H1 (cell line): Measurements from ENCODE around the gene LRRTM3. TPM values are rescaled to one million over a fixed set of nuclear protein-coding genes. Genes with fewer than 3 reads are reported as not detected.

ENCODE experiments used
- CTCF ChIA-PET: fragments of 300-600 bp; sonication (Branson Sonifier 250); formaldehyde crosslinking; loops from one replicate; lab custom pipeline; 2021; ENCODE audit not compliant: partially characterized antibody; lab: Charles Lee
- POLR2A ChIA-PET: fragments of 300-600 bp; sonication (Branson Sonifier 250); formaldehyde crosslinking; loops from one replicate; lab custom pipeline; 2021; ENCODE audit warnings: inconsistent platforms; ENCODE audit not compliant: partially characterized antibody; lab: Charles Lee
- DNase-seq, 2 experiments: peaks; one replicate each; pipeline versions ENCODE4 v3.0.0 to v3.0.0-alpha.2; 2010 to 2022; ENCODE audit warnings: low spot score in 2 of 2, low read depth in 1 of 2, mixed read lengths in 1 of 2
- FAIRE-seq: peaks from 2 replicates; lab custom pipeline; 2011; peaks lifted over from hg19 to GRCh38; lab: Jason Lieb, UNC
- H2AFZ ChIP-seq: 2 replicates; pipeline ENCODE4 v1.8.1; 2012; ENCODE audit warnings: low read length, inconsistent platforms
- H2AK5ac ChIP-seq: 2 replicates; pipeline ENCODE4 v1.6.1; 2013; ENCODE audit warnings: low read depth, low read length
- H2BK120ac ChIP-seq: replicated peaks from 2 replicates; pipeline ENCODE3; 2013; ENCODE audit warnings: low read depth, low read length, inconsistent platforms
- H2BK12ac ChIP-seq: 2 replicates; pipeline ENCODE4 v1.6.1; 2013; ENCODE audit warnings: low read depth, low read length
- H2BK15ac ChIP-seq: 2 replicates; pipeline ENCODE4 v1.6.1; 2013; ENCODE audit warnings: low read length
- H2BK20ac ChIP-seq: 2 replicates; pipeline ENCODE4 v1.6.1; 2013; ENCODE audit warnings: low read length
- H2BK5ac ChIP-seq: 2 replicates; pipeline ENCODE4 v1.6.1; 2013; ENCODE audit warnings: low read depth, low read length
- H3K14ac ChIP-seq: 2 replicates; pipeline ENCODE4 v1.6.1; 2013; ENCODE audit warnings: inconsistent platforms; ENCODE audit not compliant: insufficient read length
- H3K18ac ChIP-seq: 2 replicates; pipeline ENCODE4 v1.6.1; 2013; ENCODE audit warnings: low read length; ENCODE audit errors: extremely low read depth
- H3K23ac ChIP-seq: 2 replicates; pipeline ENCODE4 v1.6.1; 2013; ENCODE audit warnings: inconsistent platforms; ENCODE audit not compliant: insufficient read length
- H3K23me2 ChIP-seq: 2 replicates; pipeline ENCODE4 v1.6.1; 2013; ENCODE audit warnings: low read depth, low read length
- H3K27ac ChIP-seq: 2 replicates; pipeline ENCODE4 v1.6.1; 2011; ENCODE audit warnings: low read depth, low read length, inconsistent platforms
- H3K27me3 ChIP-seq, 4 experiments: replicated peaks in 1 of 4; 1 replicate in 1 of 4; 2 replicates in 3 of 4; pipeline versions ENCODE4 v1.6.1 to v1.8.1; 2011 to 2013; ENCODE audit warnings: low read length in 3 of 4, mild to moderate bottlenecking in 3 of 4, inconsistent platforms in 2 of 4, mixed read lengths in 2 of 4, moderate library complexity in 1 of 4; ENCODE audit not compliant: control insufficient read depth in 3 of 4, insufficient read depth in 3 of 4; ENCODE audit errors: extremely low read depth in 1 of 4
- H3K36me3 ChIP-seq, 4 experiments: 2 replicates each; pipeline versions ENCODE4 v1.6.1 to v1.8.1; 2011 to 2013; ENCODE audit warnings: mild to moderate bottlenecking in 4 of 4, low read length in 3 of 4, moderate library complexity in 2 of 4, control low read depth in 1 of 4, inconsistent platforms in 1 of 4; ENCODE audit not compliant: insufficient read depth in 4 of 4, control insufficient read depth in 2 of 4
- H3K4ac ChIP-seq: replicated peaks from 2 replicates; pipeline ENCODE3; 2013; ENCODE audit warnings: low read length, low read depth, mixed read lengths, inconsistent platforms; ENCODE audit not compliant: insufficient read length
- H3K4me1 ChIP-seq, 4 experiments: replicated peaks in 1 of 4; 1 replicate in 1 of 4; 2 replicates in 3 of 4; pipeline versions ENCODE4 v1.6.1 to v1.8.1; 2011 to 2013; ENCODE audit warnings: low read length in 3 of 4, inconsistent platforms in 2 of 4, mixed read lengths in 1 of 4; ENCODE audit not compliant: insufficient read depth in 4 of 4, control insufficient read depth in 3 of 4
- H3K4me2 ChIP-seq, 2 experiments: 2 replicates each; pipeline versions ENCODE4 v1.6.1 to v1.8.1; 2011 to 2013; ENCODE audit warnings: low read depth in 2 of 2, low read length in 2 of 2, control low read depth in 1 of 2, inconsistent platforms in 1 of 2, mild to moderate bottlenecking in 1 of 2; ENCODE audit not compliant: insufficient read depth in 1 of 2
- H3K4me3 ChIP-seq, 4 experiments: fragments of 200-600, 300-600 bp in 1 of 4; sonication (generic), shearing (Covaris generic), sonication (Bioruptor Twin) in 1 of 4; 2 replicates each; pipeline versions ENCODE4 v1.5.1 to v1.8.1; 2011 to 2016; ENCODE audit warnings: low read length in 4 of 4, low read depth in 3 of 4, control low read depth in 2 of 4, inconsistent platforms in 2 of 4, mild to moderate bottlenecking in 2 of 4, mixed read lengths in 1 of 4, moderate library complexity in 1 of 4; ENCODE audit not compliant: insufficient read depth in 2 of 4; ENCODE audit errors: extremely low read depth in 1 of 4
- H3K56ac ChIP-seq: replicated peaks from 2 replicates; pipeline ENCODE3; 2013; ENCODE audit warnings: low read depth, mild to moderate bottlenecking, mixed read lengths, low read length, inconsistent platforms; ENCODE audit not compliant: insufficient read length
- H3K79me1 ChIP-seq: 2 replicates; pipeline ENCODE4 v1.6.1; 2013; ENCODE audit warnings: low read depth, low read length, control low read depth
- H3K79me2 ChIP-seq, 2 experiments: 2 replicates each; pipeline versions ENCODE4 v1.6.1 to v1.8.1; 2012 to 2013; ENCODE audit warnings: low read length in 2 of 2, mild to moderate bottlenecking in 2 of 2, inconsistent platforms in 1 of 2; ENCODE audit not compliant: insufficient read depth in 2 of 2, control insufficient read depth in 1 of 2
- H3K9ac ChIP-seq, 4 experiments: replicated peaks in 1 of 4; 1 replicate in 1 of 4; 2 replicates in 3 of 4; pipeline versions ENCODE4 v1.6.1 to v1.8.1; 2011 to 2013; ENCODE audit warnings: low read depth in 3 of 4, low read length in 3 of 4, control low read depth in 2 of 4, mild to moderate bottlenecking in 2 of 4, moderate library complexity in 2 of 4, inconsistent platforms in 1 of 4; ENCODE audit errors: extremely low read depth in 1 of 4
- H3K9me3 ChIP-seq, 2 experiments: 2 replicates each; pipeline versions ENCODE4 v1.6.1 to v1.8.1; 2012 to 2013; ENCODE audit warnings: mild to moderate bottlenecking in 2 of 2, moderate library complexity in 2 of 2, control low read depth in 1 of 2, inconsistent platforms in 1 of 2, low read depth in 1 of 2, low read length in 1 of 2, mixed read lengths in 1 of 2; ENCODE audit not compliant: insufficient read depth in 2 of 2
- H4K20me1 ChIP-seq, 2 experiments: replicated peaks in 1 of 2; 2 replicates each; pipeline versions ENCODE3 to v1.8.1; 2011 to 2013; ENCODE audit warnings: inconsistent platforms in 2 of 2, low read length in 2 of 2, mild to moderate bottlenecking in 1 of 2; ENCODE audit not compliant: insufficient read depth in 2 of 2, control insufficient read depth in 1 of 2
- H4K5ac ChIP-seq: 2 replicates; pipeline ENCODE4 v1.6.1; 2013; ENCODE audit warnings: low read length, low read depth, mixed read lengths, inconsistent platforms; ENCODE audit not compliant: insufficient read length
- H4K8ac ChIP-seq: 2 replicates; pipeline ENCODE4 v1.8.0; 2013; ENCODE audit warnings: mild to moderate bottlenecking, moderate library complexity, low read length, inconsistent platforms; ENCODE audit not compliant: insufficient read depth; ENCODE audit errors: extremely low read depth
- H4K91ac ChIP-seq: replicated peaks from 2 replicates; pipeline ENCODE3; 2013; ENCODE audit warnings: low read length, mixed read lengths, inconsistent platforms; ENCODE audit not compliant: insufficient read length
- CEBPB ChIP-seq: IDR thresholded peaks from 2 replicates; pipeline ENCODE4 v1.6.1; 2012; ENCODE audit warnings: low read depth, low read length
- KDM4A ChIP-seq: IDR thresholded peaks from one replicate; pipeline ENCODE4 v1.7.1; 2012; ENCODE audit warnings: low read depth, mild to moderate bottlenecking, moderate library complexity, low read length, inconsistent platforms; ENCODE audit not compliant: severe bottlenecking
- RAD21 ChIP-seq, 2 experiments: IDR thresholded peaks in 1 of 2; conservative IDR thresholded peaks in 1 of 2; 2 replicates each; pipeline ENCODE4 v1.6.1; 2011; ENCODE audit warnings: low read depth in 2 of 2, low read length in 2 of 2, improper control_type of control experiment in 1 of 2, inconsistent platforms in 1 of 2, mild to moderate bottlenecking in 1 of 2, moderate library complexity in 1 of 2
- WGBS, 2 experiments: shearing (Covaris generic) in 1 of 2; methylation state at CpG; one replicate each; pipeline versions ENCODE4 v1.1.6 to v1.1.7; 2013 to 2015; ENCODE audit warnings: low lambda C conversion rate in 2 of 2, mixed read lengths in 2 of 2, inconsistent platforms in 1 of 2, low coverage in 1 of 2, missing lambda C conversion rate in 1 of 2; ENCODE audit not compliant: insufficient replicate concordance in 2 of 2, insufficient coverage in 1 of 2, insufficient read length in 1 of 2; ENCODE audit errors: extremely low coverage in 1 of 2, missing lambda C conversion rate in 1 of 2; 5-methylcytosine and 5-hydroxymethylcytosine counted together
- polyA plus RNA-seq, 7 experiments: library from polyadenylated mRNA; depleted of rRNA in 3 of 7; stranded (reverse) in 5 of 7; unstranded in 2 of 7; fragments of >200 nt in 5 of 7; fragments of 200-250 nt in 2 of 7; gene quantifications; 1 replicate in 5 of 7; 2 replicates in 1 of 7; 4 replicates in 1 of 7; pipeline versions ENCODE4 v1.2.1 to v1.2.3, GENCODE V29; 2011 to 2013; ENCODE audit warnings: missing spikeins in 2 of 7, mixed read lengths in 2 of 7
- total RNA-seq: library from RNA; stranded (reverse); fragmentation: NEBNext Ultra II Directional; extraction: Animal tissue kit (Norgen Biotek cat#: 25700); gene quantifications from 2 replicates; pipeline ENCODE4 v1.2.1, GENCODE V29; 2021
- TF ChIP-seq, protein P1 (sequence below), 3 experiments: IDR thresholded peaks; 1 replicate in 2 of 3; 2 replicates in 1 of 3; pipeline versions ENCODE4 v1.5.1 to v1.6.1; 2011; ENCODE audit warnings: low read length in 3 of 3, mild to moderate bottlenecking in 3 of 3, inconsistent platforms in 2 of 3, low read depth in 1 of 3, moderate library complexity in 1 of 3; ENCODE audit not compliant: insufficient read depth in 1 of 3; ENCODE audit errors: control extremely low read depth in 1 of 3

LRRTM3 gene
- total and polyA plus RNA-seq, 2 of the 8 experiments (the other 6 are each of a cell fraction or from before 2014, with no cell fraction given) = 0.33 to 0.48 TPM

DNA sequence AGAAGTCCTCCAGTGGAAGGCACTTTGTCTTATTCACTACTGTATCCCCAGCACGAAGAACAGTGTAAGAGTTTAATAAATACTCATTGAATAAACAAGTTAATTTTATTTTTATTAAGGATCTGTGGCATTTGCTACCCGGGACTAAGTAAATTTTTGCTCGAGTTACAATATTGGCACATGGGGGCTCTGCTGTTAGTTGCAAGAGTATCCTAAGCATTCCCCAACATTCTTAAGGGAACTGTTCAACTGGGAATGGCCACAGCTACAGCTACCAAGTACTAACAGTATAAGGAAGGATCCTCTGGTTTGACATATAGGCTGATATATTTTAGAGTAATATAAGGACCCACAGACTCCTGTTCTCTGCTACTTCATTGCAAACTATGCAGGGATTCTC, 8.7 kb upstream of the LRRTM3 start:
- ChIA-PET CTCF (interaction anchor here (0.6 to 4.9 kb wide), 6 partner anchors 10 to 1591 kb away, joined by 3 to 33 read pairs (median 3); partner anchors contain the start of gene LRRTM3), POLR2A (no interaction called here)
- peak overlapping the region; percentile 88 for H3K14ac ChIP-seq
- no peak overlapping the region for H4K91ac ChIP-seq
- H3K9me3 ChIP-seq = no peaks in the 10 kb centered on the region
- no peak overlapping the region for H3K4me3 ChIP-seq
- H3K79me1 ChIP-seq = no peaks in the 10 kb centered on the region
- H3K4ac ChIP-seq = no peak overlapping the region
- TF ChIP-seq, protein P1, sequence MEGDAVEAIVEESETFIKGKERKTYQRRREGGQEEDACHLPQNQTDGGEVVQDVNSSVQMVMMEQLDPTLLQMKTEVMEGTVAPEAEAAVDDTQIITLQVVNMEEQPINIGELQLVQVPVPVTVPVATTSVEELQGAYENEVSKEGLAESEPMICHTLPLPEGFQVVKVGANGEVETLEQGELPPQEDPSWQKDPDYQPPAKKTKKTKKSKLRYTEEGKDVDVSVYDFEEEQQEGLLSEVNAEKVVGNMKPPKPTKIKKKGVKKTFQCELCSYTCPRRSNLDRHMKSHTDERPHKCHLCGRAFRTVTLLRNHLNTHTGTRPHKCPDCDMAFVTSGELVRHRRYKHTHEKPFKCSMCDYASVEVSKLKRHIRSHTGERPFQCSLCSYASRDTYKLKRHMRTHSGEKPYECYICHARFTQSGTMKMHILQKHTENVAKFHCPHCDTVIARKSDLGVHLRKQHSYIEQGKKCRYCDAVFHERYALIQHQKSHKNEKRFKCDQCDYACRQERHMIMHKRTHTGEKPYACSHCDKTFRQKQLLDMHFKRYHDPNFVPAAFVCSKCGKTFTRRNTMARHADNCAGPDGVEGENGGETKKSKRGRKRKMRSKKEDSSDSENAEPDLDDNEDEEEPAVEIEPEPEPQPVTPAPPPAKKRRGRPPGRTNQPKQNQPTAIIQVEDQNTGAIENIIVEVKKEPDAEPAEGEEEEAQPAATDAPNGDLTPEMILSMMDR (IDR thresholded peaks at IDR 0.05; ENCODE audit: control extremely low read depth in 1 of 3, insufficient read depth in 1 of 3, low read depth in 1 of 3, low read length in 3 of 3) = peak in 2 of 3 experiments; percentile 20 to 35; a peak in 3 of 4 replicates
- 0 out of 2 replicates have a peak, but pooled peaks have one; percentile 3 for TF ChIP-seq CEBPB
- TF ChIP-seq KDM4A = no peak
- TF ChIP-seq RAD21 (IDR thresholded peaks at IDR 0.05 in 1 of 2, conservative IDR thresholded peaks at IDR 0.05 in 1 of 2; ENCODE audit: low read depth in 2 of 2, low read length in 2 of 2) = peak; percentile 42 to 57
- TF ChIP-seq, all 59 proteins: peak for 3
- H2AK5ac ChIP-seq = no peak overlapping the region
- no peak overlapping the region for H2BK12ac ChIP-seq
- H3K18ac ChIP-seq = no peak overlapping the region
- H3K4me2 ChIP-seq = no peak overlapping the region
- no peak overlapping the region for H2BK15ac ChIP-seq
- H3K56ac ChIP-seq = no peak overlapping the region
- no peaks in the 10 kb centered on the region for H3K27me3 ChIP-seq
- H3K9ac ChIP-seq = no peak overlapping the region
- 51% methylated on average over 3 of the region's 3 CpGs; no CpG with 5 or more reads in 1 of the 2 experiments for WGBS, 2 experiments
- H2AFZ ChIP-seq = no peak overlapping the region
- H4K5ac ChIP-seq = no peak overlapping the region
- H2BK20ac ChIP-seq = no peak overlapping the region
- DNase-seq (no peak), FAIRE-seq (no peak)
- no peak overlapping the region for H2BK5ac ChIP-seq
- no peaks in the 10 kb centered on the region for H3K79me2 ChIP-seq
- H4K8ac ChIP-seq = no peak overlapping the region
- no peaks in the 10 kb centered on the region for H3K23me2 ChIP-seq
- H2BK120ac ChIP-seq = no peak overlapping the region
- H3K4me1 ChIP-seq = no peaks in the 10 kb centered on the region
- H3K23ac ChIP-seq = no peak overlapping the region
- H4K20me1 ChIP-seq = no peaks in the 10 kb centered on the region
- H3K27ac ChIP-seq = no peak overlapping the region
- H3K36me3 ChIP-seq = no peaks in the 10 kb centered on the region
